Measurements from ENCODE around the gene SLC39A5. TPM values are rescaled to one million over a fixed set of nuclear protein-coding genes. Genes with fewer than 3 reads are reported as not detected.

Gene SLC39A5
- total and polyA plus RNA-seq, 2 of the 8 experiments (the other 6 are each of a cell fraction or from before 2014, with no cell fraction given), result 0.27 TPM; not detected in 1

- H3K14ac ChIP-seq (ENCODE audit: insufficient read length), result no peak overlapping the region
- POLR2A ChIA-PET (ENCODE audit: partially characterized antibody), result interaction anchor here (1.2 to 3.8 kb wide), 10 partner anchors 9 to 138 kb away, joined by 3 to 41 read pairs (median 8); partner anchors contain the start of genes RNF41 and ZC3H10
- TF ChIP-seq RFX5 (IDR thresholded peaks at IDR 0.05; ENCODE audit: borderline replicate concordance, low read depth, low read length) (no peak), BACH1 (IDR thresholded peaks at IDR 0.05; ENCODE audit: low read length) (no peak), SP2 (IDR thresholded peaks at IDR 0.05; ENCODE audit: low read length) (no peak), RAD21 (IDR thresholded peaks at IDR 0.05 in 1 of 2, conservative IDR thresholded peaks at IDR 0.05 in 1 of 2; ENCODE audit: low read depth in 2 of 2, low read length in 2 of 2) (no peak), CBX5 (IDR thresholded peaks at IDR 0.05; ENCODE audit: low read depth, low read length) (no peak), KDM1A (IDR thresholded peaks at IDR 0.05; ENCODE audit: borderline replicate concordance, low read length) (no peak), SIX5 (IDR thresholded peaks at IDR 0.05; ENCODE audit: low read depth, low read length) (no peak), POLR2AphosphoS5 (IDR thresholded peaks at IDR 0.05; ENCODE audit: low read depth, low read length) (no peak), BCL11A (IDR thresholded peaks at IDR 0.05; ENCODE audit: low read depth in 2 of 2, low read length in 2 of 2) (no peak), FOSL1 (IDR thresholded peaks at IDR 0.05; ENCODE audit: insufficient read depth, low read depth, low read length) (no peak), USF2 (IDR thresholded peaks at IDR 0.05; ENCODE audit: low read length) (no peak), SRF (IDR thresholded peaks at IDR 0.05; ENCODE audit: low read depth, low read length) (no peak), CHD2 (IDR thresholded peaks at IDR 0.05; ENCODE audit: low read length) (no peak)
These were observed 25.8 kb downstream of the SLC39A5 start for GRCh38 chr12:56255671-56256070.

More at GRCh38 chr12:56255671-56256070, 25.8 kb downstream of the SLC39A5 start:
- Histone ChIP-seq H3K4me2 (ENCODE audit: insufficient read depth in 1 of 2, low read depth in 2 of 2, low read length in 2 of 2) (peak overlapping the region in 1 of 2 experiments; percentile 83; a peak in 1 of 4 replicates), H3K23ac (ENCODE audit: insufficient read length) (no peak overlapping the region), H3K36me3 (ENCODE audit: control insufficient read depth in 2 of 4, insufficient read depth in 4 of 4, low read length in 3 of 4) (peaks cover 28 to 50% (median 35%) of the 10 kb centered on the region in 4 experiments), H3K27ac (ENCODE audit: low read depth, low read length) (no peak overlapping the region), H2BK15ac (ENCODE audit: low read length) (no peak overlapping the region), H2BK120ac (replicated peaks; ENCODE audit: low read depth, low read length) (no peak overlapping the region), H2BK12ac (ENCODE audit: low read depth, low read length) (no peak overlapping the region), H3K18ac (ENCODE audit: extremely low read depth, low read length) (no peak overlapping the region), H4K20me1 (replicated peaks in 1 of 2; ENCODE audit: control insufficient read depth in 1 of 2, insufficient read depth in 2 of 2, low read length in 2 of 2) (peaks cover 5 to 9% of the 10 kb centered on the region in 2 experiments), H3K56ac (replicated peaks; ENCODE audit: insufficient read length, low read depth, low read length) (no peak overlapping the region), H2AFZ (ENCODE audit: low read length) (no peak overlapping the region), H3K23me2 (ENCODE audit: low read depth, low read length) (peaks cover 11% of the 10 kb centered on the region; the same call in 1 of the 2 replicates), H2BK5ac (ENCODE audit: low read depth, low read length) (no peak overlapping the region), H3K4me3 (ENCODE audit: extremely low read depth in 1 of 4, insufficient read depth in 2 of 4, low read depth in 3 of 4, low read length in 4 of 4) (no peak overlapping the region), H3K4me1 (replicated peaks in 1 of 4; ENCODE audit: control insufficient read depth in 3 of 4, insufficient read depth in 4 of 4, low read length in 3 of 4) (peaks cover 8 to 17% (median 13%) of the 10 kb centered on the region in 4 experiments), H3K27me3 (replicated peaks in 1 of 4; ENCODE audit: control insufficient read depth in 3 of 4, extremely low read depth in 1 of 4, insufficient read depth in 3 of 4, low read length in 3 of 4) (no peaks in the 10 kb centered on the region), H4K5ac (ENCODE audit: insufficient read length, low read depth, low read length) (no peak overlapping the region), H2AK5ac (ENCODE audit: low read depth, low read length) (no peak overlapping the region), H4K91ac (replicated peaks; ENCODE audit: insufficient read length, low read length) (no peak overlapping the region), H3K9ac (replicated peaks in 1 of 4; ENCODE audit: extremely low read depth in 1 of 4, low read depth in 3 of 4, low read length in 3 of 4) (no peak overlapping the region), H4K8ac (ENCODE audit: extremely low read depth, insufficient read depth, low read length) (no peak overlapping the region), H3K79me1 (ENCODE audit: low read depth, low read length) (peaks cover 7% of the 10 kb centered on the region), H3K9me3 (ENCODE audit: insufficient read depth in 2 of 2, low read depth in 1 of 2, low read length in 1 of 2) (no peaks in the 10 kb centered on the region), H3K79me2 (ENCODE audit: control insufficient read depth in 1 of 2, insufficient read depth in 2 of 2, low read length in 2 of 2) (peaks cover 0 to 8% of the 10 kb centered on the region in 2 experiments; a peak in 1 of 4 replicates), H3K4ac (replicated peaks; ENCODE audit: insufficient read length, low read depth, low read length) (no peak overlapping the region), H2BK20ac (ENCODE audit: low read length) (no peak overlapping the region)
- CTCF ChIA-PET (ENCODE audit: partially characterized antibody), result interaction anchor here (0.6 to 6.4 kb wide), 12 partner anchors 9 to 167 kb away, joined by 3 to 47 read pairs (median 8); partner anchors contain the start of genes COQ10A, SMARCC2 and ZC3H10
- WGBS, 2 experiments (ENCODE audit: extremely low coverage in 1 of 2, insufficient coverage in 1 of 2, insufficient read length in 1 of 2, insufficient replicate concordance in 2 of 2, low coverage in 1 of 2, low lambda C conversion rate in 2 of 2, missing lambda C conversion rate in 1 of 2), result 89% methylated on average over 7 of the region's 7 CpGs; no CpG with 5 or more reads in 1 of the 2 experiments
- DNase-seq (ENCODE audit: low read depth in 1 of 2, low spot score in 2 of 2) (no peak), FAIRE-seq (no peak)
